SH-SY5Y (cell line): ENCODE data around the gene ZBTB16.

Experiments
- GATA2 ChIP-seq: IDR thresholded peaks from 2 replicates; pipeline ENCODE4 v1.6.1; 2011; ENCODE audit warnings: mild to moderate bottlenecking, low read depth, low read length
- GATA3 ChIP-seq: IDR thresholded peaks from 2 replicates; pipeline ENCODE4 v1.6.1; 2011; ENCODE audit warnings: low read depth, mild to moderate bottlenecking, low read length, moderate library complexity

GRCh38 chr11:114253771-114254170 lies 194.3 kb downstream of the ZBTB16 start:
- TF ChIP-seq GATA2 (no peak), GATA3 (no peak)
